ENCODE measurements around the gene COG6. TPM values are rescaled to one million over a fixed set of nuclear protein-coding genes. Genes with fewer than 3 reads are reported as not detected.

Gene COG6
- total and polyA plus RNA-seq, 10 of the 15 experiments (the other 5 are each of a cell fraction or from before 2014, with no cell fraction given), result 4.5 to 29.8 (median 12.6) TPM

DNA sequence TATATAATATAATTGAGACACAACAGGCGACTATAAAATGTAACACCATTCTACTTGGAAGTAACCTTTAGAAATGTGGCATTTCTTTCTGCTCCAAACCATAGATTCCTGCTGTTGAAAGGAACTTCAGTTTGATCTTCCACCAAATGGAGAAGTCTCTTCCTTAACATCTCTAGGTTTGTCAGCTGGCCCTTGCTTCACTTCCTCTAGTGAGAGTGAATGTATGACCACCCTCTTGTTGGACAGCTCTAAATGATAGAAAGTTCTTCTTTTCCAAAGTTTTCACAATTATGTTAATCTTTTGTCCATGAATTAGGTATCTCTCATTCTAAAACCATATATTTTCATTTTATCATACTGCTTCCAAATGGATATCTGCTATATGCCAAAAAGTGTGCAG is 13.8 kb upstream of the COG6 start:
- no peaks in the 10 kb centered on the region for H3K27me3 ChIP-seq (replicated peaks in 1 of 2; ENCODE audit: control insufficient read depth in 2 of 2, insufficient read depth in 2 of 2, low read length in 1 of 2)
- no peaks in the 10 kb centered on the region for H3K79me2 ChIP-seq (ENCODE audit: control insufficient read depth, insufficient read depth, low read length)
- SMC1A ChIA-PET (ENCODE audit: uncharacterized antibody, unreplicated experiment), result no interaction called here
- RAD21 ChIA-PET (ENCODE audit: unreplicated experiment), result no interaction called here
- BruUV-seq (replicated peaks), result no TSS peak
- no peaks in the 10 kb centered on the region for H3K4me1 ChIP-seq (ENCODE audit: control insufficient read depth, insufficient read depth, low read length)
- H3K9ac ChIP-seq (ENCODE audit: control insufficient read depth, insufficient read depth, low read length), result no peak overlapping the region
- H2AFZ ChIP-seq (ENCODE audit: control insufficient read depth, low read depth, low read length), result no peak overlapping the region
- H3K9me3 ChIP-seq (replicated peaks; ENCODE audit: control insufficient read depth, insufficient read depth, low read length), result no peaks in the 10 kb centered on the region; the same call in 2 of the 3 replicates
- no peak for FAIRE-seq
- H3K4me2 ChIP-seq (ENCODE audit: control insufficient read depth, insufficient read depth), result no peak overlapping the region
- CTCF ChIA-PET, result no interaction called here
- no peaks in the 10 kb centered on the region for H4K20me1 ChIP-seq (ENCODE audit: control insufficient read depth, insufficient read depth)
- in situ Hi-C loops (cut with MboI) (no loop called here), intact Hi-C loops (cut with micrococcal nuclease; ENCODE audit: unreplicated experiment) (no loop called here)
- no peak for DNase-seq (ENCODE audit: low read depth, low spot score)
- no peak overlapping the region for H3K27ac ChIP-seq (ENCODE audit: control insufficient read depth, insufficient read depth)
- H3K4me3 ChIP-seq, result no peak overlapping the region
- H3K36me3 ChIP-seq (ENCODE audit: control insufficient read depth in 2 of 2, insufficient read depth in 2 of 2, low read length in 1 of 2), result no peaks in the 10 kb centered on the region
- POLR2A ChIA-PET, result no interaction called here
- 0% methylated on average over 1 of the region's 1 CpG for WGBS (ENCODE audit: insufficient coverage, insufficient replicate concordance, low lambda C conversion rate, missing lambda C conversion rate)
- ATAC-seq, result no peak
- TF ChIP-seq ZBTB11 (CRISPR knock-in tag; IDR thresholded peaks at IDR 0.05) (no peak), BHLHE40 (IDR thresholded peaks at IDR 0.05; ENCODE audit: borderline replicate concordance in 1 of 2, low read depth in 2 of 2, low read length in 1 of 2) (no peak), SPI1 (IDR thresholded peaks at IDR 0.05; ENCODE audit: borderline replicate concordance, insufficient read depth, low read depth, low read length) (no peak), RAD21 (IDR thresholded peaks at IDR 0.05; ENCODE audit: insufficient read depth, low read depth, low read length) (no peak), FOXM1 (IDR thresholded peaks at IDR 0.05; ENCODE audit: low read depth, low read length) (no peak), EP300 (IDR thresholded peaks at IDR 0.05; ENCODE audit: borderline replicate concordance in 1 of 2, control insufficient read depth in 1 of 2, low read depth in 2 of 2, low read length in 2 of 2) (no peak), ZNF622 (IDR thresholded peaks at IDR 0.05) (no peak), SREBF2 (IDR thresholded peaks at IDR 0.05; ENCODE audit: low read length) (no peak), PAX8 (IDR thresholded peaks at IDR 0.05) (no peak), PKNOX1 (IDR thresholded peaks at IDR 0.05) (no peak)
- TF ChIP-seq, protein P1, sequence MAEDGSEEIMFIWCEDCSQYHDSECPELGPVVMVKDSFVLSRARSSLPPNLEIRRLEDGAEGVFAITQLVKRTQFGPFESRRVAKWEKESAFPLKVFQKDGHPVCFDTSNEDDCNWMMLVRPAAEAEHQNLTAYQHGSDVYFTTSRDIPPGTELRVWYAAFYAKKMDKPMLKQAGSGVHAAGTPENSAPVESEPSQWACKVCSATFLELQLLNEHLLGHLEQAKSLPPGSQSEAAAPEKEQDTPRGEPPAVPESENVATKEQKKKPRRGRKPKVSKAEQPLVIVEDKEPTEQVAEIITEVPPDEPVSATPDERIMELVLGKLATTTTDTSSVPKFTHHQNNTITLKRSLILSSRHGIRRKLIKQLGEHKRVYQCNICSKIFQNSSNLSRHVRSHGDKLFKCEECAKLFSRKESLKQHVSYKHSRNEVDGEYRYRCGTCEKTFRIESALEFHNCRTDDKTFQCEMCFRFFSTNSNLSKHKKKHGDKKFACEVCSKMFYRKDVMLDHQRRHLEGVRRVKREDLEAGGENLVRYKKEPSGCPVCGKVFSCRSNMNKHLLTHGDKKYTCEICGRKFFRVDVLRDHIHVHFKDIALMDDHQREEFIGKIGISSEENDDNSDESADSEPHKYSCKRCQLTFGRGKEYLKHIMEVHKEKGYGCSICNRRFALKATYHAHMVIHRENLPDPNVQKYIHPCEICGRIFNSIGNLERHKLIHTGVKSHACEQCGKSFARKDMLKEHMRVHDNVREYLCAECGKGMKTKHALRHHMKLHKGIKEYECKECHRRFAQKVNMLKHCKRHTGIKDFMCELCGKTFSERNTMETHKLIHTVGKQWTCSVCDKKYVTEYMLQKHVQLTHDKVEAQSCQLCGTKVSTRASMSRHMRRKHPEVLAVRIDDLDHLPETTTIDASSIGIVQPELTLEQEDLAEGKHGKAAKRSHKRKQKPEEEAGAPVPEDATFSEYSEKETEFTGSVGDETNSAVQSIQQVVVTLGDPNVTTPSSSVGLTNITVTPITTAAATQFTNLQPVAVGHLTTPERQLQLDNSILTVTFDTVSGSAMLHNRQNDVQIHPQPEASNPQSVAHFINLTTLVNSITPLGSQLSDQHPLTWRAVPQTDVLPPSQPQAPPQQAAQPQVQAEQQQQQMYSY (CRISPR knock-in tag; IDR thresholded peaks at IDR 0.05), result no peak

Data from GM12878 (cell line).